H9 (cell line): ENCODE results near the gene ADSS2. TPM values are rescaled to one million over a fixed set of nuclear protein-coding genes. Genes with fewer than 3 reads are reported as not detected.

Experiments
- DNase-seq: peaks from one replicate; pipeline ENCODE4 v3.0.0-alpha.2; 2017
- H2AFZ ChIP-seq: one replicate; pipeline ENCODE4 v1.6.1; 2013; ENCODE audit warnings: mild to moderate bottlenecking, low read length, control low read depth, moderate library complexity
- H2AK5ac ChIP-seq: 2 replicates; pipeline ENCODE4 v1.6.1; 2013; ENCODE audit warnings: low read length, control low read depth, mixed read lengths; ENCODE audit not compliant: insufficient read length
- H2BK120ac ChIP-seq: one replicate; pipeline ENCODE4 v1.6.1; 2013; ENCODE audit warnings: low read depth, mild to moderate bottlenecking, low read length, control low read depth, inconsistent platforms; ENCODE audit not compliant: poor library complexity, severe bottlenecking
- H2BK12ac ChIP-seq: 2 replicates; pipeline ENCODE4 v1.6.1; 2013; ENCODE audit warnings: low read length, control low read depth, mixed read lengths, low read depth; ENCODE audit not compliant: insufficient read length
- H2BK15ac ChIP-seq: 2 replicates; pipeline ENCODE4 v1.6.1; 2013; ENCODE audit warnings: low read depth, low read length, control low read depth
- H2BK20ac ChIP-seq: one replicate; pipeline ENCODE4 v1.6.1; 2013; ENCODE audit warnings: low read depth, mild to moderate bottlenecking, low read length, control low read depth, inconsistent platforms; ENCODE audit not compliant: poor library complexity, severe bottlenecking
- H2BK5ac ChIP-seq: 2 replicates; pipeline ENCODE4 v1.6.1; 2013; ENCODE audit warnings: low read length, control low read depth, mixed read lengths; ENCODE audit not compliant: insufficient read length
- H3K14ac ChIP-seq: 2 replicates; pipeline ENCODE4 v1.6.1; 2013; ENCODE audit warnings: low read length, control low read depth; ENCODE audit not compliant: insufficient read depth
- H3K18ac ChIP-seq: 2 replicates; pipeline ENCODE4 v1.6.1; 2013; ENCODE audit warnings: low read depth, mild to moderate bottlenecking, mixed read lengths, low read length, control low read depth; ENCODE audit not compliant: insufficient read length
- H3K23ac ChIP-seq: 2 replicates; pipeline ENCODE4 v1.6.1; 2013; ENCODE audit warnings: low read length, control low read depth, mixed read lengths, low read depth; ENCODE audit not compliant: insufficient read length
- H3K23me2 ChIP-seq: 2 replicates; pipeline ENCODE4 v1.6.1; 2013; ENCODE audit warnings: low read depth, mild to moderate bottlenecking, mixed read lengths, low read length, control low read depth; ENCODE audit not compliant: insufficient read length, poor library complexity, severe bottlenecking
- H3K27ac ChIP-seq: 2 replicates; pipeline ENCODE4 v1.5.1; 2013; ENCODE audit warnings: low read length, control low read depth, mixed read lengths, low read depth; ENCODE audit not compliant: insufficient read length
- H3K27me3 ChIP-seq: 2 replicates; pipeline ENCODE4 v1.6.1; 2013; ENCODE audit warnings: low read length, control low read depth, inconsistent platforms; ENCODE audit not compliant: insufficient read depth
- H3K4ac ChIP-seq: 2 replicates; pipeline ENCODE4 v1.6.1; 2013; ENCODE audit warnings: low read depth, mild to moderate bottlenecking, control low read depth, inconsistent platforms, low read length, moderate library complexity
- H3K4me1 ChIP-seq: 2 replicates; pipeline ENCODE4 v1.6.1; 2013; ENCODE audit warnings: low read length, control low read depth, inconsistent platforms; ENCODE audit not compliant: insufficient read depth
- H3K4me2 ChIP-seq: 2 replicates; pipeline ENCODE4 v1.6.1; 2013; ENCODE audit warnings: low read length, control low read depth, mixed read lengths; ENCODE audit not compliant: insufficient read length, insufficient read depth
- H3K56ac ChIP-seq: 2 replicates; pipeline ENCODE4 v1.6.1; 2013; ENCODE audit warnings: low read depth, mild to moderate bottlenecking, mixed read lengths, low read length, control low read depth; ENCODE audit not compliant: insufficient read length
- H3K79me1 ChIP-seq: 2 replicates; pipeline ENCODE4 v1.6.1; 2013; ENCODE audit warnings: low read depth, mild to moderate bottlenecking, moderate library complexity, low read length, control low read depth, inconsistent platforms; ENCODE audit not compliant: insufficient read depth, poor library complexity, severe bottlenecking
- H3K79me2 ChIP-seq: 2 replicates; pipeline ENCODE4 v1.6.1; 2013; ENCODE audit warnings: low read length, control low read depth, inconsistent platforms; ENCODE audit not compliant: insufficient read depth
- H3K9ac ChIP-seq: 2 replicates; pipeline ENCODE4 v1.6.1; 2013; ENCODE audit warnings: low read length, control low read depth, mixed read lengths; ENCODE audit not compliant: insufficient read length; ENCODE audit errors: extremely low read depth
- H3K9me3 ChIP-seq: one replicate; pipeline ENCODE4 v1.6.1; 2013; ENCODE audit warnings: low read depth, low read length, inconsistent platforms; ENCODE audit not compliant: control insufficient read depth
- H3T11ph ChIP-seq: one replicate; pipeline ENCODE4 v1.6.1; 2013; ENCODE audit warnings: mild to moderate bottlenecking, low read length, control low read depth, inconsistent platforms
- H4K20me1 ChIP-seq: one replicate; pipeline ENCODE4 v1.6.1; 2013; ENCODE audit not compliant: control insufficient read depth, insufficient read length, insufficient read depth
- H4K5ac ChIP-seq: 2 replicates; pipeline ENCODE4 v1.6.1; 2013; ENCODE audit warnings: low read depth, mild to moderate bottlenecking, mixed read lengths, low read length, control low read depth; ENCODE audit not compliant: insufficient read length
- H4K8ac ChIP-seq: replicated peaks from 2 replicates; pipeline ENCODE4 v1.6.1; 2013; ENCODE audit warnings: low read length, control low read depth, mixed read lengths, low read depth; ENCODE audit not compliant: insufficient read length
- H4K91ac ChIP-seq: 2 replicates; pipeline ENCODE4 v1.6.1; 2013; ENCODE audit warnings: low read depth, mild to moderate bottlenecking, moderate library complexity, mixed read lengths, low read length, control low read depth; ENCODE audit not compliant: insufficient read length
- H3K27ac Mint-ChIP-seq, 3 experiments: 2 replicates in 2 of 3; 3 replicates in 1 of 3; pipeline ENCODE4 v1.8.0; 2020 to 2021; ENCODE audit warnings: mixed read lengths in 3 of 3, mild to moderate bottlenecking in 1 of 3, moderate library complexity in 1 of 3
- H3K27me3 Mint-ChIP-seq: 2 replicates; pipeline ENCODE4 v1.8.0; 2021; ENCODE audit warnings: low read depth, mild to moderate bottlenecking, moderate library complexity, mixed read lengths
- H3K36me3 Mint-ChIP-seq, 3 experiments: 2 replicates in 2 of 3; 3 replicates in 1 of 3; pipeline ENCODE4 v1.8.0; 2020 to 2021; ENCODE audit warnings: low read depth in 3 of 3, mixed read lengths in 3 of 3; ENCODE audit not compliant: insufficient read depth in 1 of 3
- H3K4me1 Mint-ChIP-seq, 2 experiments: 2 replicates each; pipeline ENCODE4 v1.8.0; 2020; ENCODE audit warnings: mixed read lengths in 2 of 2
- H3K4me3 Mint-ChIP-seq, 2 experiments: 2 replicates in 1 of 2; 3 replicates in 1 of 2; pipeline ENCODE4 v1.8.0; 2020 to 2021; ENCODE audit warnings: mild to moderate bottlenecking in 2 of 2, mixed read lengths in 2 of 2, moderate library complexity in 1 of 2
- H3K9me3 Mint-ChIP-seq, 2 experiments: 2 replicates in 1 of 2; 3 replicates in 1 of 2; pipeline ENCODE4 v1.8.0; 2020; ENCODE audit warnings: mild to moderate bottlenecking in 2 of 2, mixed read lengths in 2 of 2, moderate library complexity in 1 of 2
- WGBS: extraction: QIAGEN DNeasy Blood & Tissue Kit; methylation state at CpG from one replicate; pipeline ENCODE4 v1.1.7; 2013; ENCODE audit warnings: missing lambda C conversion rate, low lambda C conversion rate, mixed read lengths; ENCODE audit not compliant: insufficient read length; ENCODE audit errors: extremely low coverage; 5-methylcytosine and 5-hydroxymethylcytosine counted together
- total RNA-seq: library from RNA; stranded (reverse); gene quantifications from 2 replicates; pipeline ENCODE4 v1.2.1, GENCODE V29; 2021
- TF ChIP-seq, protein P1 (sequence below): fragments of 200-600 bp; sonication (generic); conservative IDR thresholded peaks from 3 replicates; pipeline ENCODE4 v1.8.0; 2021; ENCODE audit warnings: antibody characterized with exemption, mild to moderate bottlenecking

ADSS2 gene
- total RNA-seq, 1 experiment from 2014 or later, result 65.4 TPM

DNA sequence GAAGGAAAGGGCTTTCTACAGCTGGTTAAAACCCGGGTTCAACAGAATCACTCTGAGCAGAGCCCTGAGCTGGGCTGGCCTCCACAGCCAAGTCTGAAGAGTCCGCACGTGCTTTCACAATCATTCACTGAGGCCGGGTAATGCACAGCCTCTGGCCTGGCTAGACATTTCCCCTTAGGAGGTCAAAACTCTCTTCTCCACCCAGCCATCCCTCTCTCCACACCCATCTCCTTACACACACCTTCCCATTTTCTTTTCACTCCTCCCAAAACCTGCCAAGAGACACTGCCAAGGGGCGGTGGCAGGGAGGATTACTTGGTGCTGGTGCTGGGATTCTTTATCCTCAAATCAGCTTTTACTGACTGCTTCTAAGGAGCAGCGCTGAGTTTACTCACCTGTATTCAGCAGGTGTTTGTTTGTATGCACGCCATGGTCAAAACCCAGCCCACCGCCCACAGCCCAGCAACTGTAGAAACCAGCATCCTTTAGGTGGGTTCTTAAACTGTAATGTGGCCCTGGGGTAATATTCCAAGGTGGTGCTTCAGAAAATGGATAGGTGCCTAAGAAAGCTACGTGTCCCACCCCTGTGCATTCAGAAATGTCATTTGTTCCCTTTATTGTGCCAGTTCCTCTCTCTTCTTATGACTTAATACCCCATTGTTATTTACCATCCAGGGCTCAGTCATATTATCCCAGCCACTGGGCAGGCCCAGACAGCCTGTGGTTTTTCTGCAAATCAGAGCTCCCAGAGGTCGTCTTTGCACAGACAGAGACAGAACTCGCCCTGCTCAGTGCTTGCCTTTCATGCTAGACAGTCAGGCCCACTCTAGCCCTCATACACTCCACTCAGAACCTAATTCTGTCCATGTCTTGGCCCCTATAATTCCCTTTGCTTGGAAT lies 80.2 kb downstream of the ADSS2 start:
- no peaks in the 10 kb centered on the region for H3K36me3 Mint-ChIP-seq
- Histone ChIP-seq H2AFZ (no peak overlapping the region), H3K79me2 (no peaks in the 10 kb centered on the region), H3K56ac (no peak overlapping the region), H3K14ac (no peak overlapping the region), H2BK12ac (no peak overlapping the region), H2AK5ac (no peak overlapping the region), H3K4me2 (no peak overlapping the region), H2BK5ac (no peak overlapping the region), H4K20me1 (no peaks in the 10 kb centered on the region), H3K9ac (no peak overlapping the region), H4K5ac (no peak overlapping the region), H3K23me2 (no peaks in the 10 kb centered on the region), H3K23ac (no peak overlapping the region), H3K79me1 (no peaks in the 10 kb centered on the region), H3K27ac (no peak overlapping the region), H4K91ac (peak overlapping the region; percentile 12), H2BK15ac (no peak overlapping the region), H3K4me1 (0 out of 2 replicates have a peak, but pooled peaks cover 4% of the 10 kb centered on the region), H4K8ac (no peak overlapping the region), H3K27me3 (no peaks in the 10 kb centered on the region), H3K18ac (no peak overlapping the region), H3T11ph (no peak overlapping the region), H3K9me3 (no peaks in the 10 kb centered on the region), H2BK120ac (no peak overlapping the region), H3K4ac (no peak overlapping the region), H2BK20ac (no peak overlapping the region)
- TF ChIP-seq, protein P1, sequence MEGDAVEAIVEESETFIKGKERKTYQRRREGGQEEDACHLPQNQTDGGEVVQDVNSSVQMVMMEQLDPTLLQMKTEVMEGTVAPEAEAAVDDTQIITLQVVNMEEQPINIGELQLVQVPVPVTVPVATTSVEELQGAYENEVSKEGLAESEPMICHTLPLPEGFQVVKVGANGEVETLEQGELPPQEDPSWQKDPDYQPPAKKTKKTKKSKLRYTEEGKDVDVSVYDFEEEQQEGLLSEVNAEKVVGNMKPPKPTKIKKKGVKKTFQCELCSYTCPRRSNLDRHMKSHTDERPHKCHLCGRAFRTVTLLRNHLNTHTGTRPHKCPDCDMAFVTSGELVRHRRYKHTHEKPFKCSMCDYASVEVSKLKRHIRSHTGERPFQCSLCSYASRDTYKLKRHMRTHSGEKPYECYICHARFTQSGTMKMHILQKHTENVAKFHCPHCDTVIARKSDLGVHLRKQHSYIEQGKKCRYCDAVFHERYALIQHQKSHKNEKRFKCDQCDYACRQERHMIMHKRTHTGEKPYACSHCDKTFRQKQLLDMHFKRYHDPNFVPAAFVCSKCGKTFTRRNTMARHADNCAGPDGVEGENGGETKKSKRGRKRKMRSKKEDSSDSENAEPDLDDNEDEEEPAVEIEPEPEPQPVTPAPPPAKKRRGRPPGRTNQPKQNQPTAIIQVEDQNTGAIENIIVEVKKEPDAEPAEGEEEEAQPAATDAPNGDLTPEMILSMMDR, result no peak
- no CpG with 5 or more reads among the region's 11 CpGs for WGBS
- no peaks in the 10 kb centered on the region for H3K27me3 Mint-ChIP-seq
- DNase-seq, result no peak
- H3K4me3 Mint-ChIP-seq, result no peak overlapping the region
- peaks cover 23 to 31% of the 10 kb centered on the region in 2 experiments for H3K4me1 Mint-ChIP-seq
- H3K27ac Mint-ChIP-seq, result peak overlapping the region in 2 of 3 experiments; percentile 49 to 63; a peak in 3 of 7 replicates
- H3K9me3 Mint-ChIP-seq, result no peaks in the 10 kb centered on the region
